ENCODE measurements around the gene ILF3.

The ILF3 gene

DNA sequence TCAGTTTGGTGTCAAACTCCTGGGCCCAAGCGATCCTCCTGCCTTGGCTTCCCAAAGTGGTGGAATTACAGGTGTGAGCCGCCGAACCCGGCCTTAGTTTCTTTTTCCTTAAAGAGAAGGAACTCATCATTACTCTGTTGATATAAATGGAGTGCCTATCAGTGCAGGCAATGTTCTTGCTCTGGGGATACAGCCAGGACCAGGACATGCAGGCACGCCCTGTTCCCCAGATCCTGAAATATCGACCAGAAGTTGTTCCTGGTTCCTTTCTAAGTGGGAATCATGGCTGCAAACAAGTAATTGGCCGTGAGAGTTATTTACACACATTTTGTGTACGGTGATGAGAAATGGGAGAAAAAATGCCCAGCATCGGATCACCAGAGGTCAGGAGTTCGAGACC, 72.1 kb downstream of the ILF3 start:
- in situ Hi-C loops (cut with HindIII; ENCODE audit: low sequenced_read_pairs) = no loop called here

DNA sequence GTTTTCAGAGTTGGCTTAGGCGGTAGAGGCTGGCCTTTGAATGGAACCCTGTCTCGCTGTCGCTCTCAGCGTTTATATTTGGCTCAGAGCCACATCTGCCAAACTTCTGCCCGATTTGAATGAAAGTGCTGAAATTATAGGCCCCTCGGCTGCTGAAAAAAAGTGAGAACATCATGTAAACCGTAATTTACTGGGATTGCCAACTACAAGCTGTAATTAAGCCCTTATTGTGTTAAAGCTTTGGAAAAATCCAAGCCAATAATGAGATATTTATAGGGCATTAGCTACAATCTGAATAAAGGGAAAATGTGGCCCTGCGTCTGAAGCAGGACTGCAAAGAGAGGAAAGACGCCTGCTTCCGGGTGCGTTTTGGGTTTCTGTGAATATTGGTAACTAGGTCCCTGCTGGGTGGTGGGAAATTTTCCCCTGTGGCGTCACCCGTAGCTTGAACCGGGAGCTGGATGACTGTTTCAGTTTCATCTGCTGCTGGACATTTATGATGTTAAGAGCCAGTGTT, 73.6 kb downstream of the ILF3 start:
- in situ Hi-C loops (cut with HindIII; ENCODE audit: low sequenced_read_pairs) = no loop called here

DNA sequence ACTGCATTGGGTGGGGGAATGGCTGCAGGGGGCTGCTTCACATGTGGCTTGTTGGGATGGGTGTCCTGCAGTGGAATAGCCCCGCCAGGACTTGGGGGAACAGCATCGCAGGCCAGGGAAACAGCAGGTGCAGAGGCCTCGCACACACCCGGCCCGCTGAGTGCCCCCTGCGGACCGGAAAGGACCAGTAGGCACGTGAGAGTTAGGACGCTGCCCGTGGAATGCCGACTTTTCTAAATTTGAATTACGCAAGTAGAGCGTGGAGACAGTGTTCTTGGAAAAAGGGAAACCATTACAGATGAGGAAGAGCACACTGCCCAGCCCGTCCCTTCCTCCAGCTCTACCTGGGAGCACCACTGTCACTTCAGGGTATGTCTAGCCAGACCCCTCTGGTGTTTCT, 75.3 kb downstream of the ILF3 start:
- in situ Hi-C loops (cut with HindIII; ENCODE audit: low sequenced_read_pairs) = no loop called here

DNA sequence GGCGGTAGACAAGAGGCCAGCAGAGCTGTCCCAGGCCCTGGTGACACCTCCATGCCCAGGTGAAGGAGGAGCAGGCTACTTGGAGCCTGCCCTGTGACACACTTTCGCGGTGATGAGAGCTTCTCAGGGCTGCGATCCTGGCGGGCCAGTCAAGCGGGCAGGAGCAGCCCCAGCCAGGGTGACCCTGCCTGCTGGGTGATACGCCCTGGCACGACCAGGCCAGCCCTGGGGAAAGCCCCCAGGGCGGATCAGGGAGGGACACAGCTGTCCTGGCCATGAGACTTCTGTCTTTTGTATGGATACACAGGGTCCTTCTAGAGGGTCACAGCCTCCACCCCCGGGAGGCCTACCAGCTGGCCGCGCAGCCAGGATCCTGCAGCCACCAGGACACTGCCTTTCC, 76.8 kb downstream of the ILF3 start:
- in situ Hi-C loops (cut with HindIII; ENCODE audit: low sequenced_read_pairs) = no loop called here

DNA sequence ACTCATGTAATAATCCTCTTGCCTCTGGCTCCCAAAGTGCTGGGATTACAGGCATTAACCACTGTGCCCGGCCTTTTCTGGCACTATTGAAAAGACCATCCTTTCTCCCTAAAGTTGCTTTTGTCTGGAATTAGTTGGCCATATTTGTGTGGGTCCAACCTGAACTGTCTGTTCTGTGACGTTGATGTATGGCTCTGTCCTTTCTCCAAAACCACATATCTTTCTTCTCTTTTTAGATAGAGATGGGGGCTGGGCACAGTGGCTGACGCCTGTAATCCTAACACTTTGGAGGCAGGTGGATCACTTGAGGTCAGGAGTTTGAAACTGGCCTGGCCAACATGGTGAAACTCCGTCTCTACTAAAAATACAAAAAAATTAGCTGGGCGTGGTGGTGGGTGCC, 81.6 kb downstream of the ILF3 start:
- in situ Hi-C loops (cut with HindIII; ENCODE audit: low sequenced_read_pairs) = no loop called here

DNA sequence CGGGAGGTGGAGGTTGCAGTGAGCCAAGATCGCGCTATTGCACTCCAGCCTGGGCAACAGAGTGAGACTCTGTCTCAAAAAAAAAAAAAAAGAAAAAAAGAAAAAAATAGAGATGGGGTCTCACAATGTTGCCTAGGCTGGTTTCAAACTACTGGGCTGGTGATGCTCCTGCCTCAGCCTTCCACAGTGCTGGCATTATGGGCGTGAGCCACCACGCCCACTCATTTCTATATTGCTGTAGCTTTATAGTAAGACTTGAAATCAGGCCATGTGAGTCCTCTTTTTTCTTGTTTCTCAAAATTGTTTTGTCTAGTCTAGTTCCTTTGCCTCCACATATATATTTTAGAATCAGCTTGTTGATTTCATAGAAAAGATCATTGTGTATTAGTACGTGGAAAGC, 82.0 kb downstream of the ILF3 start:
- in situ Hi-C loops (cut with HindIII; ENCODE audit: low sequenced_read_pairs) = no loop called here

DNA sequence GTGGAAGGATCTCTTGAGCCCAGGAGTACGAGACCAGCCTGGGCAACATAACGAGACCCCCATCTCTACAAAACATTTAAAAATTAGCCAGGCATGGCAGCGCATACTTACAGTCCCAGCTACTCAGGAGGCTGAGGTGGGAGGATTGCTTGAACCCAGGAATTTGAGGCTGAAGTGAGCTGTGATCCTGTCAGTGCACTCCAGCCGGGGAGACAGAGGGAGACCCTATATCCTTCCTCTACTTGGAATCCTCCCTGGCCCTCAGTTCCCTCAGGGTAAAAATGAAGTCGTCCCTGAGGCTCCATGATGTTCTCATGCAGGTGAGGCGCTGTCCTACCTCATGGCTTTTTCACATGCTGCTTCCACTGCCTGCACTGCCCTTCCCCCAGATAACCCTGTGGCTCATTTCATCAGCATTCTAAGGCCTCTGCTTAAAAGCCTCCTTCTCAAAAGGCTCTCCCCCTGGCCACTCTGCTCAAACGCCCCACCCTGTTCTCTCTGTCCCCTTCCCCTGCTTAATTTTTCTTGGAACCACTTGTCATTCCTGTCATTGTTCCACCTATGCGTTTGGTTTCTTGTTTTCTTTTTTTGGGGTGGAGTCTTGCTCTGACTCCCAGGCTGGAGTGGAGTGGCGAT, 82.9 kb downstream of the ILF3 start:
- in situ Hi-C loops (cut with HindIII; ENCODE audit: low sequenced_read_pairs) = no loop called here

DNA sequence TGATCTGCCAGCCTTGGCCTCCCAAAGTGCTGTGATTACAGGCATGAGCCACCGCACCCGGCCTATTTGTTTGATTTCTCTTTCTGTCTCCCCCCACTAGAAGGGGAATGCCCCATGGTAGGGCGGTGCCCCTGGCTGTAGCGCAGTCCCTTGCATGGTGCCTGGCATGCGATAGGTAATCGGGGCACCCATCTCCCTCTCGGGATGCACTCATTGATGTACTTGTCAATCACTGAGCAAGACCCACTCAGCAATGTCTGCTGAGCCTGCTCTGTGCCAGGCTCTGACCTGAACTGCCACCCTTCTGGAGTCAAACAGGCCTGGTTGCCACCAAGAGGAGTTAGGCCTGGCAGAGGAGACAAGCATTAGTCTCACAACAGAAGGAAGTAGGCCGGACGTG, 83.6 kb downstream of the ILF3 start:
- in situ Hi-C loops (cut with HindIII; ENCODE audit: low sequenced_read_pairs) = no loop called here

DNA sequence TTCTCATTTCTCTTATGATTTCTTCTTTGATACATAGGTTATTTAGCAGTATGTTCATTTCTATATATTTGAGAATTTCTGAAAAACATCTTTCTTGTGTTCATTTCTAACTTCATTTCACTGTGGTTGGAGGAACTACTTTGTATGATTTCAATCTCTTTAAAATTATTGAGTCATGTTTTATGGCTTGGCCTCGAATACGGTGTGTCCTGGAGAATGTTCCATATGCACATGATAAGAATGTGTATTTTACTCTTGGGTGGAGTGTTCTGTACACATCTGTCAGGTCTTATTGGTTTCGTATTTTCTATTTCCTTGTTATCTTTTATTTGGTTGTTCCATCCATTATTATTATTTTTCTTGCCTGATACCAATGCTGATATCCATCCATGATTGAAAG, 86.7 kb downstream of the ILF3 start:
- in situ Hi-C loops (cut with HindIII; ENCODE audit: low sequenced_read_pairs) = no loop called here

Measured in endothelial cell of hepatic sinusoid (primary cell).